GM18861 (cell line): ENCODE data around the gene SASH3.

ENCODE experiments used
- ATAC-seq: cut with Tn5 transposase; IDR thresholded peaks from one replicate; pipeline ENCODE4 v1.9.1; 2021; ENCODE audit not compliant: unreplicated experiment

The SASH3 gene

GRCh38 chrX:129759576-129760061 lies 20.1 kb upstream of the SASH3 start:
- no peak for ATAC-seq

GRCh38 chrX:129760155-129760554 lies 19.6 kb upstream of the SASH3 start:
- ATAC-seq: no peak

GRCh38 chrX:129760981-129761380 lies 18.8 kb upstream of the SASH3 start:
- ATAC-seq: no peak

GRCh38 chrX:129761596-129761995 lies 18.2 kb upstream of the SASH3 start:
- ATAC-seq: no peak

GRCh38 chrX:129762448-129762847 lies 17.3 kb upstream of the SASH3 start:
- ATAC-seq: no peak

GRCh38 chrX:129763666-129764065 lies 16.1 kb upstream of the SASH3 start:
- ATAC-seq: no peak

- ATAC-seq: no peak
These were observed 11.6 kb upstream of the SASH3 start for GRCh38 chrX:129768186-129768585.

- no peak for ATAC-seq
These were observed 10.9 kb upstream of the SASH3 start for GRCh38 chrX:129768586-129769466.

- ATAC-seq: peak; percentile 25
These were observed 10.1 kb upstream of the SASH3 start for GRCh38 chrX:129769467-129770154.

- ATAC-seq: no peak
These were observed 8.3 kb upstream of the SASH3 start for GRCh38 chrX:129771266-129771995.

- ATAC-seq: peak; percentile 67
These were observed 6.8 kb upstream of the SASH3 start for GRCh38 chrX:129772796-129773431.

GRCh38 chrX:129773649-129774458 lies 5.9 kb upstream of the SASH3 start:
- no peak for ATAC-seq

GRCh38 chrX:129777218-129778030 lies 2.3 kb upstream of the SASH3 start:
- ATAC-seq: peak; percentile 15

- no peak for ATAC-seq
These were observed 570 bp upstream of the SASH3 start for GRCh38 chrX:129779086-129779672.

GRCh38 chrX:129780441-129781105 lies 824 bp downstream of the SASH3 start:
- ATAC-seq: no peak

GRCh38 chrX:129781134-129781672 lies 1.5 kb downstream of the SASH3 start:
- peak; percentile 58 for ATAC-seq

- no peak for ATAC-seq
These were observed 2.1 kb downstream of the SASH3 start for GRCh38 chrX:129781680-129782495.
